PC-3 (cell line): Measurements from ENCODE around the gene SRGAP3.

ENCODE experiments used
- EZH2 ChIP-seq: fragments of 300-600 bp; sonication (generic); IDR thresholded peaks from one replicate; pipeline ENCODE4 v1.6.1; 2017; ENCODE audit warnings: antibody characterized with exemption, mild to moderate bottlenecking, low read length; ENCODE audit not compliant: unreplicated experiment
- EZH2phosphoT487 ChIP-seq: fragments of 300-600 bp; sonication (generic); IDR thresholded peaks from 2 replicates; pipeline ENCODE4 v1.6.1; 2018; ENCODE audit warnings: mild to moderate bottlenecking, antibody characterized with exemption, low read length, borderline replicate concordance
- TF ChIP-seq, protein P1 (sequence below): fragments of 300-600 bp; sonication (generic); conservative IDR thresholded peaks from 2 replicates; pipeline ENCODE4 v1.5.1; 2017; ENCODE audit warnings: antibody characterized with exemption, low read depth, mild to moderate bottlenecking, low read length

DNA sequence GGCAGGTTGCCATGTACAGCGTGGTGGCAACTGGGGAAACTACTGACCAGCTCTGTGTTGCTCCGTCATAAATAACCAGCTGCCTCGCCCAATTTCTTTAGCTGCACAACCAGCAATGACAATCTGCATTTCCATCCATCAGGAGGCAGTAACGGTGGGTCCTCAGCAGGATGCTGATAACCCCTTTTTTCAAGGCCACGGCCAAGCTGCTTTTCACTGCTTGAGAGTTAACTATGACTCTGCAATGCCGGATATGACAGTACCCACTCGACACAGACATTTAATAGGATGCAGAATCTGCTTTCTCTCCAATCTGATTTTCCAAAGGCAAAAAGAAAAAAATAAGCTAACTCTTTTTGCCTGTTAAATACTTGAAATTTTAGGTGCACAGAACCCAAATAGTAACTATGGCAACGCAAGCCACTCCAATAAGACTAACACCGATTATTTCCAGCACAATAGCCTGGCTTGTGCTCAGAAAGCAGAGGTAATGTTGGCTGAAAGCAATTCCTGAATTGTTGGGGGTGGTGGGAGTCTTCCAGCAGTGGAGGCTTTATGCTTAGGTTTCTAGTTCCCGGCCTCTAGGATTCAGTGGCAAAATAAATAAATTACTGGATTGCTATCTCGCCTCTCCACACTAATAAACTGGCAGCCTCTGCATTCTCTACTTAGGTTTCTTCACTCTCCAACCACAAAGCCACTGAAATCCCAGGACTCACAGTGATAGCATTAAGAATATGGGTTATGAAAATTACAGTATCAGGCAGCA is 31.2 kb upstream of the SRGAP3 start:
- no peak for TF ChIP-seq EZH2
- no peak for TF ChIP-seq EZH2phosphoT487
- TF ChIP-seq, protein P1, sequence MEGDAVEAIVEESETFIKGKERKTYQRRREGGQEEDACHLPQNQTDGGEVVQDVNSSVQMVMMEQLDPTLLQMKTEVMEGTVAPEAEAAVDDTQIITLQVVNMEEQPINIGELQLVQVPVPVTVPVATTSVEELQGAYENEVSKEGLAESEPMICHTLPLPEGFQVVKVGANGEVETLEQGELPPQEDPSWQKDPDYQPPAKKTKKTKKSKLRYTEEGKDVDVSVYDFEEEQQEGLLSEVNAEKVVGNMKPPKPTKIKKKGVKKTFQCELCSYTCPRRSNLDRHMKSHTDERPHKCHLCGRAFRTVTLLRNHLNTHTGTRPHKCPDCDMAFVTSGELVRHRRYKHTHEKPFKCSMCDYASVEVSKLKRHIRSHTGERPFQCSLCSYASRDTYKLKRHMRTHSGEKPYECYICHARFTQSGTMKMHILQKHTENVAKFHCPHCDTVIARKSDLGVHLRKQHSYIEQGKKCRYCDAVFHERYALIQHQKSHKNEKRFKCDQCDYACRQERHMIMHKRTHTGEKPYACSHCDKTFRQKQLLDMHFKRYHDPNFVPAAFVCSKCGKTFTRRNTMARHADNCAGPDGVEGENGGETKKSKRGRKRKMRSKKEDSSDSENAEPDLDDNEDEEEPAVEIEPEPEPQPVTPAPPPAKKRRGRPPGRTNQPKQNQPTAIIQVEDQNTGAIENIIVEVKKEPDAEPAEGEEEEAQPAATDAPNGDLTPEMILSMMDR, result no peak
